T-helper 1 cell treated with Interleukin-12 subunit alpha and Interleukin-12 subunit beta and Interleukin-4 antibody, amounts not matched to agents 30 ng/mL and 1 ng/mL, for 36 hours (primary cell): Measurements from ENCODE around the gene LIMS2. TPM values are rescaled to one million over a fixed set of nuclear protein-coding genes. Genes with fewer than 3 reads are reported as not detected.

Experiments
- intact Hi-C: fragments of 100-400 bp; cut with micrococcal nuclease; formaldehyde crosslinking; loops from one replicate; pipeline ENCODE4 v1.15.1; 2024
- total RNA-seq: library from RNA; stranded (reverse); gene quantifications from 2 replicates; pipeline ENCODE4 v1.2.3, GENCODE V29; 2022

Gene LIMS2
- total RNA-seq, 1 donor from 2014 or later, result 13.9 TPM

- intact Hi-C loops, result no loop called here
Observed at GRCh38 chr2:127678531-127678930, 3.2 kb upstream of the LIMS2 start.

- intact Hi-C loops, result no loop called here
Observed at GRCh38 chr2:127676906-127677305, 1.6 kb upstream of the LIMS2 start.

- intact Hi-C loops, result no loop called here
Observed at GRCh38 chr2:127674241-127675209, 805 bp downstream of the LIMS2 start.

GRCh38 chr2:127673291-127674069 is 1.9 kb downstream of the LIMS2 start:
- intact Hi-C loops, result no loop called here

GRCh38 chr2:127672341-127673224 is 2.7 kb downstream of the LIMS2 start:
- intact Hi-C loops, result no loop called here

GRCh38 chr2:127671557-127672302 is 3.6 kb downstream of the LIMS2 start:
- intact Hi-C loops, result no loop called here

GRCh38 chr2:127670957-127671290 is 4.4 kb downstream of the LIMS2 start:
- intact Hi-C loops, result no loop called here

GRCh38 chr2:127670055-127670956 is 5.0 kb downstream of the LIMS2 start:
- intact Hi-C loops, result no loop called here

GRCh38 chr2:127669056-127669455 is 6.3 kb downstream of the LIMS2 start:
- intact Hi-C loops, result no loop called here

GRCh38 chr2:127665267-127665893 is 9.9 kb downstream of the LIMS2 start:
- intact Hi-C loops, result no loop called here

GRCh38 chr2:127664895-127665225 is 10.5 kb downstream of the LIMS2 start:
- intact Hi-C loops, result no loop called here

- intact Hi-C loops, result no loop called here
Observed at GRCh38 chr2:127664065-127664894, 11.1 kb downstream of the LIMS2 start.

GRCh38 chr2:127663566-127664064 is 11.7 kb downstream of the LIMS2 start:
- intact Hi-C loops, result no loop called here

- intact Hi-C loops, result no loop called here
Observed at GRCh38 chr2:127662937-127663565, 12.3 kb downstream of the LIMS2 start.

GRCh38 chr2:127661949-127662510 is 13.3 kb downstream of the LIMS2 start:
- intact Hi-C loops, result no loop called here

- intact Hi-C loops, result no loop called here
Observed at GRCh38 chr2:127661072-127661649, 14.2 kb downstream of the LIMS2 start.

GRCh38 chr2:127660291-127660578 is 15.1 kb downstream of the LIMS2 start:
- intact Hi-C loops, result no loop called here
